Upper lobe of right lung (tissue), 1 donor: ENCODE data around the gene CRIP2. TPM values are rescaled to one million over a fixed set of nuclear protein-coding genes. Genes with fewer than 3 reads are reported as not detected.

Experiments
- ATAC-seq: fragments of 200-7000 bp; cut with Tn5 transposase; one replicate; pipeline ENCODE4 v1.9.1; 2020; ENCODE audit warnings: mild to moderate bottlenecking, moderate library complexity
- DNase-seq: peaks from one replicate; pipeline ENCODE4 v3.0.0-alpha.2; 2020
- H3K27ac ChIP-seq: fragments of 200-600 bp; one replicate; pipeline ENCODE4 v1.8.0; 2022
- H3K27me3 ChIP-seq: fragments of 200-600 bp; one replicate; pipeline ENCODE4 v1.8.0; 2022; ENCODE audit warnings: mild to moderate bottlenecking
- H3K36me3 ChIP-seq: fragments of 200-600 bp; one replicate; pipeline ENCODE4 v1.8.0; 2022
- H3K4me1 ChIP-seq: fragments of 200-600 bp; one replicate; pipeline ENCODE4 v1.8.0; 2022
- H3K4me3 ChIP-seq: fragments of 200-600 bp; one replicate; pipeline ENCODE4 v1.8.0; 2022; ENCODE audit warnings: mild to moderate bottlenecking
- H3K9me3 ChIP-seq: fragments of 200-600 bp; one replicate; pipeline ENCODE4 v1.8.0; 2022
- CTCF ChIP-seq: fragments of 200-600 bp; IDR thresholded peaks from one replicate; pipeline ENCODE4 v1.8.0; 2022; ENCODE audit warnings: antibody characterized with exemption
- intact Hi-C: fragments of 100-400 bp; cut with DNase I; formaldehyde crosslinking; loops from one replicate; pipeline ENCODE4 v1.11.0; 2022
- total RNA-seq: library from RNA; stranded (reverse); fragmentation: NEBNext Ultra II Directional; extraction: Animal tissue kit (Norgen Biotek cat#: 25700); gene quantifications from one replicate; pipeline ENCODE4 v1.2.1, GENCODE V29; 2021
- donor health status: DM: no; HTN: yes; CAD: no; lungs with severe emphysema.

Gene CRIP2
- total RNA-seq, 1 donor from 2014 or later, result 191 TPM

- TF ChIP-seq CTCF, result no peak
- no peaks in the 10 kb centered on the region for H3K4me1 ChIP-seq
- H3K27me3 ChIP-seq, result no peaks in the 10 kb centered on the region
- H3K4me3 ChIP-seq, result no peak overlapping the region
- DNase-seq (peak; percentile 60), ATAC-seq (no peak)
- H3K36me3 ChIP-seq, result no peaks in the 10 kb centered on the region
- no peak overlapping the region for H3K27ac ChIP-seq
- intact Hi-C loops, result loop anchor here (10.0 kb wide), 1 partner anchor 104 kb away; the partner anchor contains the start of gene TEX22
- H3K9me3 ChIP-seq, result no peaks in the 10 kb centered on the region
Observed at GRCh38 chr14:105498430-105499255, 24.0 kb downstream of the CRIP2 start.

- intact Hi-C loops, result loop anchor here (10.0 kb wide), 1 partner anchor 105 kb away; the partner anchor contains the start of gene TEX22
- ATAC-seq (no peak), DNase-seq (no peak)
- Histone ChIP-seq H3K9me3 (no peaks in the 10 kb centered on the region), H3K36me3 (no peaks in the 10 kb centered on the region), H3K4me3 (no peak overlapping the region), H3K27ac (no peak overlapping the region), H3K27me3 (no peaks in the 10 kb centered on the region), H3K4me1 (no peaks in the 10 kb centered on the region)
- no peak for TF ChIP-seq CTCF
Observed at GRCh38 chr14:105499256-105500035, 24.8 kb downstream of the CRIP2 start.

GRCh38 chr14:105500036-105500725, 25.6 kb downstream of the CRIP2 start:
- intact Hi-C loops, result no loop called here
- no peaks in the 10 kb centered on the region for H3K9me3 ChIP-seq
- TF ChIP-seq CTCF, result no peak
- H3K27ac ChIP-seq, result no peak overlapping the region
- no peak overlapping the region for H3K4me3 ChIP-seq
- DNase-seq (peak; percentile 48), ATAC-seq (no peak)
- H3K27me3 ChIP-seq, result no peaks in the 10 kb centered on the region
- no peaks in the 10 kb centered on the region for H3K4me1 ChIP-seq
- H3K36me3 ChIP-seq, result no peaks in the 10 kb centered on the region

- no peak overlapping the region for H3K4me3 ChIP-seq
- no peaks in the 10 kb centered on the region for H3K27me3 ChIP-seq
- H3K36me3 ChIP-seq, result no peaks in the 10 kb centered on the region
- no peak overlapping the region for H3K27ac ChIP-seq
- ATAC-seq (no peak), DNase-seq (peak; percentile 38)
- TF ChIP-seq CTCF, result no peak
- H3K4me1 ChIP-seq, result no peaks in the 10 kb centered on the region
- H3K9me3 ChIP-seq, result no peaks in the 10 kb centered on the region
- intact Hi-C loops, result no loop called here
Observed at GRCh38 chr14:105500726-105501101, 26.1 kb downstream of the CRIP2 start.

- H3K27me3 ChIP-seq, result no peaks in the 10 kb centered on the region
- peak; percentile 19 for DNase-seq
- no peaks in the 10 kb centered on the region for H3K4me1 ChIP-seq
- H3K36me3 ChIP-seq, result no peaks in the 10 kb centered on the region
- TF ChIP-seq CTCF, result no peak
- no peak for ATAC-seq
- H3K4me3 ChIP-seq, result no peak overlapping the region
- no peaks in the 10 kb centered on the region for H3K9me3 ChIP-seq
- no peak overlapping the region for H3K27ac ChIP-seq
- intact Hi-C loops, result no loop called here
Observed at GRCh38 chr14:105501504-105502291, 27.1 kb downstream of the CRIP2 start.
